ENCODE results near the gene ACSM5. TPM values are rescaled to one million over a fixed set of nuclear protein-coding genes. Genes with fewer than 3 reads are reported as not detected.

The ACSM5 gene
- total and polyA plus RNA-seq, 2 donors (not counting 1 experiment from before 2014, with no cell fraction given): not detected

- Mint-ChIP-seq H3K27me3 (peaks cover 21% of the 10 kb centered on the region), H3K4me1 (no peaks in the 10 kb centered on the region), H3K27ac (no peak overlapping the region), H3K4me3 (no peak overlapping the region), H3K9me3 (ENCODE audit: insufficient read depth) (no peaks in the 10 kb centered on the region)
- ChIA-PET POLR2A (no interaction called here), CTCF (interaction anchor here (1.1 kb wide), 1 partner anchor 23 kb away, joined by 3 read pairs; no protein-coding TSS in a partner anchor)
- DNase-seq (no peak), ATAC-seq (ENCODE audit: low read depth) (no peak)
- 83% methylated on average over 2 of the region's 2 CpGs for WGBS (ENCODE audit: insufficient coverage)
- H2AFZ ChIP-seq (ENCODE audit: insufficient read depth, low read depth, low read length, poor library complexity, severe bottlenecking): no peak overlapping the region
- no peak for TF ChIP-seq CTCF (IDR thresholded peaks at IDR 0.05)
- TF ChIP-seq EZH2 (IDR thresholded peaks at IDR 0.05; ENCODE audit: borderline replicate concordance, insufficient read depth, low read depth, low read length, poor library complexity, severe bottlenecking): no peak
- no peaks in the 10 kb centered on the region for H3K36me3 ChIP-seq (replicated peaks in 1 of 2; ENCODE audit: control extremely low read depth in 1 of 2, control insufficient read depth in 1 of 2, extremely low read depth in 1 of 2, insufficient read depth in 2 of 2, low read length in 1 of 2)
- no peaks in the 10 kb centered on the region for H3K79me2 ChIP-seq (ENCODE audit: control insufficient read depth, insufficient read depth, low read length)
- H3K27me3 ChIP-seq (replicated peaks in 1 of 4; ENCODE audit: control extremely low read depth in 1 of 4, control insufficient read depth in 3 of 4, insufficient read depth in 4 of 4, low read length in 3 of 4): no peaks in the 10 kb centered on the region
- no peaks in the 10 kb centered on the region for H3K9me3 ChIP-seq (ENCODE audit: control extremely low read depth in 1 of 3, control insufficient read depth in 2 of 3, insufficient read depth in 1 of 3, low read length in 2 of 3)
- no peak overlapping the region for H3K4me2 ChIP-seq (replicated peaks; ENCODE audit: low read depth, low read length, poor library complexity, severe bottlenecking)
- no peak overlapping the region for H3K27ac ChIP-seq (ENCODE audit: low read length in 2 of 2)
- H3K4me3 ChIP-seq (ENCODE audit: control extremely low read depth in 1 of 5, extremely low read depth in 1 of 5, insufficient read depth in 1 of 5, low read depth in 2 of 5, low read length in 4 of 5): no peak overlapping the region
- no peaks in the 10 kb centered on the region for H3K4me1 ChIP-seq (ENCODE audit: control insufficient read depth in 2 of 2, insufficient read depth in 2 of 2, low read length in 2 of 2)
- no peak overlapping the region for H3K9ac ChIP-seq (ENCODE audit: low read length)
- intact Hi-C loops (cut with micrococcal nuclease): no loop called here
- no peaks in the 10 kb centered on the region for H4K20me1 ChIP-seq (ENCODE audit: control insufficient read depth, insufficient read depth, low read length, poor library complexity, severe bottlenecking)
These were observed 46.1 kb upstream of the ACSM5 start for GRCh38 chr16:20363191-20363590.

- no peaks in the 10 kb centered on the region for H3K4me1 Mint-ChIP-seq
- Histone ChIP-seq H3K36me3 (replicated peaks in 1 of 2; ENCODE audit: control extremely low read depth in 1 of 2, control insufficient read depth in 1 of 2, extremely low read depth in 1 of 2, insufficient read depth in 2 of 2, low read length in 1 of 2) (no peaks in the 10 kb centered on the region), H4K20me1 (ENCODE audit: control insufficient read depth, insufficient read depth, low read length, poor library complexity, severe bottlenecking) (no peaks in the 10 kb centered on the region), H3K27ac (ENCODE audit: low read length in 2 of 2) (no peak overlapping the region), H3K9ac (ENCODE audit: low read length) (no peak overlapping the region), H3K27me3 (replicated peaks in 1 of 4; ENCODE audit: control extremely low read depth in 1 of 4, control insufficient read depth in 3 of 4, insufficient read depth in 4 of 4, low read length in 3 of 4) (no peaks in the 10 kb centered on the region), H3K4me3 (ENCODE audit: control extremely low read depth in 1 of 5, extremely low read depth in 1 of 5, insufficient read depth in 1 of 5, low read depth in 2 of 5, low read length in 4 of 5) (no peak overlapping the region), H3K4me2 (replicated peaks; ENCODE audit: low read depth, low read length, poor library complexity, severe bottlenecking) (no peak overlapping the region), H3K9me3 (ENCODE audit: control extremely low read depth in 1 of 3, control insufficient read depth in 2 of 3, insufficient read depth in 1 of 3, low read length in 2 of 3) (no peaks in the 10 kb centered on the region), H3K79me2 (ENCODE audit: control insufficient read depth, insufficient read depth, low read length) (no peaks in the 10 kb centered on the region), H2AFZ (ENCODE audit: insufficient read depth, low read depth, low read length, poor library complexity, severe bottlenecking) (no peak overlapping the region), H3K4me1 (ENCODE audit: control insufficient read depth in 2 of 2, insufficient read depth in 2 of 2, low read length in 2 of 2) (no peaks in the 10 kb centered on the region)
- DNase-seq (no peak), ATAC-seq (ENCODE audit: low read depth) (no peak)
- H3K4me3 Mint-ChIP-seq: no peak overlapping the region
- 74% methylated on average over 2 of the region's 3 CpGs for WGBS (ENCODE audit: insufficient coverage)
- intact Hi-C loops (cut with micrococcal nuclease): no loop called here
- ChIA-PET CTCF (no interaction called here), POLR2A (no interaction called here)
- H3K9me3 Mint-ChIP-seq (ENCODE audit: insufficient read depth): no peaks in the 10 kb centered on the region
- H3K27ac Mint-ChIP-seq: no peak overlapping the region
- peaks cover 22% of the 10 kb centered on the region for H3K27me3 Mint-ChIP-seq
- no peak for TF ChIP-seq CTCF (IDR thresholded peaks at IDR 0.05)
- TF ChIP-seq EZH2 (IDR thresholded peaks at IDR 0.05; ENCODE audit: borderline replicate concordance, insufficient read depth, low read depth, low read length, poor library complexity, severe bottlenecking): no peak
These were observed 45.3 kb upstream of the ACSM5 start for GRCh38 chr16:20364051-20364450.

All from B cell (primary cell).